Measurements from ENCODE around the gene POU2AF3. TPM values are rescaled to one million over a fixed set of nuclear protein-coding genes. Genes with fewer than 3 reads are reported as not detected.

The POU2AF3 gene
- total RNA-seq, 1 experiment from 2014 or later = 2.7 TPM

- TF ChIP-seq, protein P1, sequence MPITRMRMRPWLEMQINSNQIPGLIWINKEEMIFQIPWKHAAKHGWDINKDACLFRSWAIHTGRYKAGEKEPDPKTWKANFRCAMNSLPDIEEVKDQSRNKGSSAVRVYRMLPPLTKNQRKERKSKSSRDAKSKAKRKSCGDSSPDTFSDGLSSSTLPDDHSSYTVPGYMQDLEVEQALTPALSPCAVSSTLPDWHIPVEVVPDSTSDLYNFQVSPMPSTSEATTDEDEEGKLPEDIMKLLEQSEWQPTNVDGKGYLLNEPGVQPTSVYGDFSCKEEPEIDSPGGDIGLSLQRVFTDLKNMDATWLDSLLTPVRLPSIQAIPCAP (CRISPR knock-in tag; IDR thresholded peaks at IDR 0.05) = no peak
Measured at GRCh38 chr11:111342329-111342728, 44.0 kb downstream of the POU2AF3 start (continued).

DNA sequence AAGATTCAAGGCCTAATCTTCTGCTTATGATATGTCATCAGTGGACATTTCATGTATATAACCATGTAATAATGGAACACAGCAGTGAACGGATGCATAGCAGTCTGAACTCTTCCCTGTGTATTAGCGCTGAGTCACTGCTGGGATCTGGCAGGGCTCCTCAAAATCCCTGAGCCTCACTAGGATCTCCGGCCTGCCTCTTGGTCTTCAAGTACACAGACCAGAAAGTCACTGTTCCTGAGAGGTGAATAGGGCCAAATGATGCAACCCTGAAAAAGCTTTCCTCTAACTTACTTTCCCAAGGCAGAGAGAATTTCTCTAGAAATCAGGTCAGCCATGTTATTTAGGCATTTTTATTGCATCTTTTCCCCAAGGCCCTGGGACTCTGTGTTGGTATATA is 45.7 kb downstream of the POU2AF3 start:
- TF ChIP-seq IRF2 (CRISPR knock-in tag; IDR thresholded peaks at IDR 0.05; ENCODE audit: borderline replicate concordance, low read depth) (no peak), ZNF416 (CRISPR knock-in tag; IDR thresholded peaks at IDR 0.05) (no peak), TCF7 (CRISPR knock-in tag; IDR thresholded peaks at IDR 0.05; ENCODE audit: low read depth) (no peak), SMAD3 (CRISPR knock-in tag; IDR thresholded peaks at IDR 0.05; ENCODE audit: borderline replicate concordance) (no peak), NFYB (CRISPR knock-in tag; conservative IDR thresholded peaks at IDR 0.05; ENCODE audit: low read depth) (no peak), MAX (CRISPR knock-in tag; IDR thresholded peaks at IDR 0.05) (no peak), NR3C1 (CRISPR knock-in tag; conservative IDR thresholded peaks at IDR 0.05; ENCODE audit: low read depth) (no peak), ZNF219 (CRISPR knock-in tag; IDR thresholded peaks at IDR 0.05; ENCODE audit: borderline replicate concordance) (no peak), RORB (CRISPR knock-in tag; IDR thresholded peaks at IDR 0.05) (no peak), FOXP1 (CRISPR knock-in tag; IDR thresholded peaks at IDR 0.05; ENCODE audit: borderline replicate concordance) (no peak), HMGXB4 (CRISPR knock-in tag; IDR thresholded peaks at IDR 0.05) (no peak), FOXK1 (CRISPR knock-in tag; IDR thresholded peaks at IDR 0.05) (no peak)
- TF ChIP-seq, protein P2, sequence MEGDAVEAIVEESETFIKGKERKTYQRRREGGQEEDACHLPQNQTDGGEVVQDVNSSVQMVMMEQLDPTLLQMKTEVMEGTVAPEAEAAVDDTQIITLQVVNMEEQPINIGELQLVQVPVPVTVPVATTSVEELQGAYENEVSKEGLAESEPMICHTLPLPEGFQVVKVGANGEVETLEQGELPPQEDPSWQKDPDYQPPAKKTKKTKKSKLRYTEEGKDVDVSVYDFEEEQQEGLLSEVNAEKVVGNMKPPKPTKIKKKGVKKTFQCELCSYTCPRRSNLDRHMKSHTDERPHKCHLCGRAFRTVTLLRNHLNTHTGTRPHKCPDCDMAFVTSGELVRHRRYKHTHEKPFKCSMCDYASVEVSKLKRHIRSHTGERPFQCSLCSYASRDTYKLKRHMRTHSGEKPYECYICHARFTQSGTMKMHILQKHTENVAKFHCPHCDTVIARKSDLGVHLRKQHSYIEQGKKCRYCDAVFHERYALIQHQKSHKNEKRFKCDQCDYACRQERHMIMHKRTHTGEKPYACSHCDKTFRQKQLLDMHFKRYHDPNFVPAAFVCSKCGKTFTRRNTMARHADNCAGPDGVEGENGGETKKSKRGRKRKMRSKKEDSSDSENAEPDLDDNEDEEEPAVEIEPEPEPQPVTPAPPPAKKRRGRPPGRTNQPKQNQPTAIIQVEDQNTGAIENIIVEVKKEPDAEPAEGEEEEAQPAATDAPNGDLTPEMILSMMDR (IDR thresholded peaks at IDR 0.05) = no peak
- TF ChIP-seq, protein P3, sequence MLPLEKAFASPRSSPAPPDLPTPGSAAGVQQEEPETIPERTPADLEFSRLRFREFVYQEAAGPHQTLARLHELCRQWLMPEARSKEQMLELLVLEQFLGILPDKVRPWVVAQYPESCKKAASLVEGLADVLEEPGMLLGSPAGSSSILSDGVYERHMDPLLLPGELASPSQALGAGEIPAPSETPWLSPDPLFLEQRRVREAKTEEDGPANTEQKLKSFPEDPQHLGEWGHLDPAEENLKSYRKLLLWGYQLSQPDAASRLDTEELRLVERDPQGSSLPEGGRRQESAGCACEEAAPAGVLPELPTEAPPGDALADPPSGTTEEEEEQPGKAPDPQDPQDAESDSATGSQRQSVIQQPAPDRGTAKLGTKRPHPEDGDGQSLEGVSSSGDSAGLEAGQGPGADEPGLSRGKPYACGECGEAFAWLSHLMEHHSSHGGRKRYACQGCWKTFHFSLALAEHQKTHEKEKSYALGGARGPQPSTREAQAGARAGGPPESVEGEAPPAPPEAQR (CRISPR knock-in tag; IDR thresholded peaks at IDR 0.05) = no peak
- TF ChIP-seq, protein P4, sequence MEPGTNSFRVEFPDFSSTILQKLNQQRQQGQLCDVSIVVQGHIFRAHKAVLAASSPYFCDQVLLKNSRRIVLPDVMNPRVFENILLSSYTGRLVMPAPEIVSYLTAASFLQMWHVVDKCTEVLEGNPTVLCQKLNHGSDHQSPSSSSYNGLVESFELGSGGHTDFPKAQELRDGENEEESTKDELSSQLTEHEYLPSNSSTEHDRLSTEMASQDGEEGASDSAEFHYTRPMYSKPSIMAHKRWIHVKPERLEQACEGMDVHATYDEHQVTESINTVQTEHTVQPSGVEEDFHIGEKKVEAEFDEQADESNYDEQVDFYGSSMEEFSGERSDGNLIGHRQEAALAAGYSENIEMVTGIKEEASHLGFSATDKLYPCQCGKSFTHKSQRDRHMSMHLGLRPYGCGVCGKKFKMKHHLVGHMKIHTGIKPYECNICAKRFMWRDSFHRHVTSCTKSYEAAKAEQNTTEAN (CRISPR knock-in tag; IDR thresholded peaks at IDR 0.05) = no peak
- TF ChIP-seq, protein P5, sequence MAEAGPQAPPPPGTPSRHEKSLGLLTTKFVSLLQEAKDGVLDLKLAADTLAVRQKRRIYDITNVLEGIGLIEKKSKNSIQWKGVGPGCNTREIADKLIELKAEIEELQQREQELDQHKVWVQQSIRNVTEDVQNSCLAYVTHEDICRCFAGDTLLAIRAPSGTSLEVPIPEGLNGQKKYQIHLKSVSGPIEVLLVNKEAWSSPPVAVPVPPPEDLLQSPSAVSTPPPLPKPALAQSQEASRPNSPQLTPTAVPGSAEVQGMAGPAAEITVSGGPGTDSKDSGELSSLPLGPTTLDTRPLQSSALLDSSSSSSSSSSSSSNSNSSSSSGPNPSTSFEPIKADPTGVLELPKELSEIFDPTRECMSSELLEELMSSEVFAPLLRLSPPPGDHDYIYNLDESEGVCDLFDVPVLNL (CRISPR knock-in tag; IDR thresholded peaks at IDR 0.05; ENCODE audit: borderline replicate concordance, low read depth) = no peak
- no peak for ATAC-seq
- peak overlapping the region; percentile 47 for H3K27ac Mint-ChIP-seq
- DNase-seq (ENCODE audit: low spot score) = no peak
- 0 out of 2 replicates have a peak, but pooled peaks cover 2% of the 10 kb centered on the region for H3K4me1 Mint-ChIP-seq
- no peak overlapping the region for H3K4me3 Mint-ChIP-seq
- ChIA-PET CTCF (no interaction called here), POLR2A (no interaction called here)
- no peaks in the 10 kb centered on the region for H3K27me3 Mint-ChIP-seq (ENCODE audit: low read depth)
- peaks cover 13% of the 10 kb centered on the region for H3K9me3 Mint-ChIP-seq
- peaks cover 10% of the 10 kb centered on the region for H3K36me3 Mint-ChIP-seq

All from WTC11 (cell line).